Fibroblast of skin of left quadriceps (primary cell): ENCODE data around the gene PCYT2.
"Not testable (repeated sequence)": the region's sequence is repeated elsewhere in the genome, so short reads cannot be mapped to it uniquely, and the experiment has no call there.

Experiments
- DNase-seq, 2 experiments: peaks; one replicate each; pipeline ENCODE4 v3.0.0-alpha.2; 2013; ENCODE audit warnings: low read depth in 2 of 2

PCYT2 gene

GRCh38 chr17:81911277-81911961, at the start of gene PCYT2:
Gene PCYT2, minus strand, starts transcription at chr17:81911399. Its CDS starts 44 bp downstream, at chr17:81911355.
- DNase-seq, result peak; percentile 63 to 67

- DNase-seq, result no peak
Observed at GRCh38 chr17:81960130-81960958, 49.1 kb upstream of the PCYT2 start.

- DNase-seq, result no peak
Observed at GRCh38 chr17:81959362-81960129, 48.3 kb upstream of the PCYT2 start.

GRCh38 chr17:81958633-81959342, 47.6 kb upstream of the PCYT2 start:
- DNase-seq, result no peak

GRCh38 chr17:81957691-81958432, 46.7 kb upstream of the PCYT2 start:
- no peak for DNase-seq

- no peak for DNase-seq
Observed at GRCh38 chr17:81956607-81957589, 45.7 kb upstream of the PCYT2 start.

- DNase-seq, result no peak
Observed at GRCh38 chr17:81955756-81956544, 44.8 kb upstream of the PCYT2 start.

GRCh38 chr17:81955058-81955681, 44.0 kb upstream of the PCYT2 start:
- DNase-seq, result no peak

- no peak for DNase-seq
Observed at GRCh38 chr17:81954131-81955057, 43.2 kb upstream of the PCYT2 start.

- not testable (repeated sequence) for DNase-seq
Observed at GRCh38 chr17:81953443-81953842, 42.2 kb upstream of the PCYT2 start.

GRCh38 chr17:81952792-81953228, 41.6 kb upstream of the PCYT2 start:
- no peak for DNase-seq

GRCh38 chr17:81951785-81952684, 40.8 kb upstream of the PCYT2 start:
- DNase-seq, result no peak

- no peak for DNase-seq
Observed at GRCh38 chr17:81950501-81950900, 39.3 kb upstream of the PCYT2 start.

- no peak for DNase-seq
Observed at GRCh38 chr17:81948635-81949378, 37.6 kb upstream of the PCYT2 start.

- no peak for DNase-seq
Observed at GRCh38 chr17:81947189-81947588, 36.0 kb upstream of the PCYT2 start, which contains the start of gene MYADML2. Gene MYADML2, minus strand, starts transcription at chr17:81947233. Its CDS starts 5,492 bp downstream, at chr17:81941741.
